GM10266 (cell line): ENCODE data around the gene TTI1.
"Not testable (repeated sequence)": the region's sequence is repeated elsewhere in the genome, so short reads cannot be mapped to it uniquely, and the experiment has no call there.

Experiments
- DNase-seq: peaks from one replicate; pipeline ENCODE4 v3.0.0; 2012; ENCODE audit errors: extremely low spot score
- CTCF ChIP-seq: IDR thresholded peaks from 2 replicates; pipeline ENCODE4 v1.5.1; 2012; ENCODE audit warnings: mild to moderate bottlenecking, low read depth; ENCODE audit not compliant: control insufficient read depth, insufficient read depth; ENCODE audit errors: missing control alignments

The TTI1 gene

GRCh38 chr20:37968841-37969401 lies 64.3 kb downstream of the TTI1 start:
- no peak for DNase-seq
- no peak for TF ChIP-seq CTCF

GRCh38 chr20:37963483-37963882 lies 69.8 kb downstream of the TTI1 start:
- DNase-seq = not testable (repeated sequence)

GRCh38 chr20:37961066-37961465 lies 72.2 kb downstream of the TTI1 start:
- no peak for DNase-seq
- TF ChIP-seq CTCF = no peak

GRCh38 chr20:37958856-37959520 lies 74.3 kb downstream of the TTI1 start:
- no peak for TF ChIP-seq CTCF
- no peak for DNase-seq

GRCh38 chr20:37956107-37956585 lies 77.1 kb downstream of the TTI1 start:
- no peak for TF ChIP-seq CTCF
- DNase-seq = no peak

- DNase-seq = no peak
- TF ChIP-seq CTCF = no peak
Observed at GRCh38 chr20:37955511-37955910, 77.7 kb downstream of the TTI1 start.

GRCh38 chr20:37954626-37955025 lies 78.6 kb downstream of the TTI1 start:
- no peak for DNase-seq
- no peak for TF ChIP-seq CTCF

- no peak for TF ChIP-seq CTCF
- no peak for DNase-seq
Observed at GRCh38 chr20:37954190-37954589, 79.1 kb downstream of the TTI1 start.
